Activated T-helper 9 cell treated with anti-CD3 and anti-CD28 coated beads, Interleukin-2, amount 50 U/mL, for 16 hours (primary cell): ENCODE data around the gene CSNK1G1.
"Not testable (repeated sequence)": the region's sequence is repeated elsewhere in the genome, so short reads cannot be mapped to it uniquely, and the experiment has no call there.

ENCODE experiments used
- DNase-seq: peaks from one replicate; pipeline ENCODE4 v3.0.0-alpha.2; 2020; ENCODE audit warnings: low read depth

The CSNK1G1 gene

DNA sequence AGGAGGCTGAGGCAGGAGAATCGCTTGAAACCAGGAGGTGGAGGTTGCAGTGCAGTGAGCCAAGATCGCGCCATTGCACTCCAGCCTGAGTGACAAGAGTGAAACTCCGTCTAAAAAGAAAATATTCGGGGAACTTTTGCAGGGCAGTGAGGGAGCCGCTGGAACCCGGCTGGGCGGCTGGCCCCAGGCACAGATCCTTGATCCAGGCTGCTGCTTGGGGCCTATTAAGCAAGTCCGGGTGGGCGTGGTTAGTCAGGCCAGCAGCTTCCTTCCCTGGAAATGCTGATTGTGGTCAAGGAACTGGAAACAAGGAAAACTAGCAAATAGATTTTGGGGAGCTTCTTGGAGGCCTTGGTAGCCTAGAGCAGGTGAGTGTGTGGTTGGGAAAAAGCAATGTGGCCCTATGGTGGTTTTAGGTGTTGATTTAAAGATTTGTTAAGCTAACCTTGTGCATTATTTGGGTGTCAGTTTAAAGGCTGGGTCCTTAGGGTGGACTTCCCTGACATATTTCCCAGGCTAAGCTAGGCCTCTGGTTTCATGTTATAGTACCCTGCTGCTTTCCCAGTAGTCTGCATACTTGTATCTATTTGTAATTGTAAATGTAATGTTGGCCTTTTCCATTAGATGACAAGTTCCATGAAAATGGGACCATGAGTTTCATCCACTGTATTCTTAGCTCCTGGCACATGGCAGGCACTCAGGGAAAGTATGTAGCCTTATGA lies 222.2 kb downstream of the CSNK1G1 start:
- no peak for DNase-seq

- no peak for DNase-seq
These were observed 223.8 kb downstream of the CSNK1G1 start for GRCh38 chr15:64132217-64132616.

GRCh38 chr15:64131547-64131946 lies 224.4 kb downstream of the CSNK1G1 start:
- no peak for DNase-seq

DNA sequence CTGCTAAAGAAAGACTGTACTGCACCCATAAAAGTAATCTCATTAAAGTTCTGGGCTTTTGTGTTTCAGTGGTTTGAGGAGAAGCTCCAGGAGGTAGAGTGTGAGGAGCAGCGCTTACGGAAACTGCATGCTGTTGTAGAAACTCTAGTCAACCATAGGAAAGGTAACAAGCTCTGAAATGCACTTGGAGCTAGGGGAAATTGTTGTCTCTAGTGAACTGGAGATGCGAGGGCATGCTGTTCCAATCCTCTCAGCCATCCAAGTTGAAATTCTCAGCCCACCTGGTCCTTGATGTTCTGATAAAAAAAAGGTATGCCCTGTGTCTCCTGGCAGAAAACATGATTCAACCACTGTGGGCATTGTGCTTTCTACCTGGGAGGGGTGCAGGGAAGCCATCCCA lies 225.8 kb downstream of the CSNK1G1 start:
- DNase-seq = no peak

- DNase-seq = no peak
These were observed 228.3 kb downstream of the CSNK1G1 start for GRCh38 chr15:64127521-64128270.

DNA sequence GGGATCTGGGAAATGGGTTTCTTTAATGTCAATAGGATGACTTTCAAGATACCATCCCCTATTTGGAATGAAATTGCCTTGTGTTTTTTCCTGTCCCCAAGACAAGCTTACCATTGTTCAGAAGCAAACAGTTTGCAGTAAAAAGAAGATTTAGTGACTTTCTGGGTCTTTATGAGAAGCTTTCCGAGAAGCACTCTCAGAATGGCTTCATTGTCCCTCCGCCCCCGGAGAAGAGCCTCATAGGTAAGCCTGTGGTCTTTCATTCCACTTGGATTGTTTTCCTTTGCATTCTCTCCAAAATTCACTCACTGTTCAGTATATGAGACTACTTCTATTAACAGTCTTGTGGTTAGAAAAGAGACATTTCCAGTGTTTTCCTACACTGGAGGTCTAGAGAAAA lies 230.0 kb downstream of the CSNK1G1 start:
- no peak for DNase-seq

DNA sequence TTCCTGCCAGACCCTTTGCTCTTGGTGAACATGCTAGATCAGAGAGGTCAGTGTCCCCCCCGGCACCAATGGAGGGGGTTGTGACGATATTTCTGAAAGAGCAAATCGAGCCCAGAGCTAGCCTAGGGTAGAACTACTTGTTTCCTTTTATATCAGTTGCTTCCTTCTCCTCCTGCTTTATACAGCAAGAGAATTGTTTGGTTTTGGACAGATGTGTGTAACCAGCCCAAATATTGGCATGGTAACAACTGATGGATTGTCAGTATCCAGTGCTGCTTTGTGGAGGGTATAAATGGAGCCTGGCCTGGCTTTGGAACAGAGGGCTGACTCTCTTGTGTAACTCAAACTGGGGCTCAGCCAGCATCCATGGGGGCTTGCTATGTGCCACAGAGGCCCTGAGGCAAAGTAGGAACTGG lies 233.0 kb downstream of the CSNK1G1 start:
- no peak for DNase-seq

DNA sequence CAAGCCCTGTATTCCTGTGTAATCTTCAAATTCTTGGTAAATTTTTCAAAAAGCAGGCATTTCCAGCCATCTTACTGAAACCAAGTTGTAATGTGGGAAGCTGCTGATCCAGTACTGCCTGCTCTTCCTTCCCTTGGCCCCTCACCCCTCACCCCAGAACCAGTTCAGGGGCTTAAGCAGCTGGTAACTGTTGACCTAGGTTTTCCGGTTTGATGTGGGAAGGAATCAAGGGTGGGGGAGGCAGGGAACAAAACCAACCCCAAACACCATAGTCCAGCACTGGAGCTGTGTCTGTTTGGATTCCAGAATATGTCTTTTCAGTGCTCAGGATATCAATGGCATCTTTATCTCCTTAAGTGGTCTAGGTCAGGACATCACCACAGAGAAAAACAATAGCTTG lies 233.5 kb downstream of the CSNK1G1 start:
- no peak for DNase-seq

DNA sequence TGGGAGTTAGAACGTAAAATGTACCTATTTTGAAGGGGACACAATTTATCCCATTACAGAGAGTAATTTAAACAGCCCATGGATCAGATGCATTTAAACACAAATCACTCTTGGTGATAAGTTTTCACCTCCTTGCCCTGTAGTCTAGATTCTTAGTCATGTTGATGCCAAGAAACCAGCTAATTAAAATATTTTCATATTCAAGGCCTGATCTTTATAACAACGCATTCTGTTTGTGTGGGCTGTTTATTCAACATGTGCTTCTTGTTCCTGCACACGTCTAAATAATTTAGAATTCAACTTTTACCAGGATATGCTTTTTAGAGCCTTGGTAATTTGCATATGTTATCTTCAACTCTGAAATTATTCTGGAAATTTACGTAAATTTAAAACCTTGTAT lies 234.4 kb downstream of the CSNK1G1 start:
- no peak for DNase-seq

DNA sequence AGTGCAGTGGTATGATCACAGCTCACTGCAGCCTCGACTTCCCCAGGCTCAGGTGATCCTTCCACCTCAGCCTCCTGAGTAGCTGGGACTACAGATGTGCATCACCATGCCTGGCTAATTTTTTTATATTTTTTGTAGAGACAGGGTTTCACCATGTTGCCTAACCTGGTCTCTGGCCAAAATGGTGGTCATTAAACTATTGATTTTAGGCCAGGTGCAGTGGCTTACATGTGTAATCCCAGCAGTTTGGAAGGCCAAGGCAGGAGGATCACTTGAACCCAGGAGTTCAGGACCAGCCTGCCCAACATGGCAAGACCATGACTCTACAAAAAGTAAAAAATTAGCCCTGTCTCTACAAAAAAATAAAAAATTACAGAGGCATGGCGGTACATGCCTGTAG lies 235.7 kb downstream of the CSNK1G1 start:
- not testable (repeated sequence) for DNase-seq

DNA sequence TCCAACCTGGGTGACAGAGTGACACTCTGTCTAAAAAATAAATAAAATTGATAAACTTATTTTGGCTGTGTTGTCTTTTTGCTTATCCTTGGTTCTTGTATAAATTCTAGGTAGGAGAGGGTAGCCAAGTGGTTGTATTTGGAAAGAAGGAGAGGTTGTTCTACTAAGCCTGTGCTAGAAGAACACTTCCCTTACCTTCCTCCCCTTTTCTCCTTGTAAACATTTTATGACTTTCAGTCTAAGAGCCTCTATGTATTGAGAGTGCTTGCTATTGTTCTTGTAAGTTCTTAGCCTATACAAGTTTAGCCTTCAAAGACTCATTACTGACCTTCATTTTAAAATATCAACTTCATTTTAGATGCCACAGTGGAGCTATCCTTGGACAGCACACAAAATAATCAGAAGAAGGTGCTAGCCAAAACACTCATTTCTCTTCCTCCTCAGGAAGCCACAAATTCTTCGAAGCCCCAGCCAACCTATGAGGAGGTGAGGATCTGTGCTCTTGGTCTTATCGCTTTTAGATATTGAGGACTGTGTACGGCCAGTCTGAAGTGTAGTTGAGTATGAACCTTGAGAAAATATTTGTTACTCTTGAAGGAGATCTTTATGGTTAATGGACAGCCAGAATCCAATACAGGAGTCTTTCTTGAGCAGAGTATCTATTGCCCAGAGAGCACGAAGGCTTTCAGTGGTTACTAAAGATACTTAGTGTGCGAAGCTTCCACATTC lies 238.1 kb downstream of the CSNK1G1 start:
- DNase-seq = no peak
